B cell (primary cell): ENCODE measurements around the gene CASR. TPM values are rescaled to one million over a fixed set of nuclear protein-coding genes. Genes with fewer than 3 reads are reported as not detected.

Source experiments
- ATAC-seq: fragments of 200-7000 bp; cut with Tn5 transposase; one replicate; pipeline ENCODE4 v1.10.0; 2021; ENCODE audit warnings: low read depth, mild to moderate bottlenecking, moderate number of reproducible peaks, moderate library complexity
- CTCF ChIA-PET: fragments of 350-600 bp; sonication (Branson Sonifier 250); formaldehyde crosslinking; loops from one replicate; lab custom pipeline; 2021; ENCODE audit warnings: antibody characterized with exemption, inconsistent platforms; lab: Charles Lee
- POLR2A ChIA-PET: fragments of 350-600 bp; sonication (Branson Sonifier 250); formaldehyde crosslinking; loops from one replicate; lab custom pipeline; 2021; ENCODE audit warnings: antibody characterized with exemption; lab: Charles Lee
- DNase-seq: peaks from one replicate; pipeline ENCODE4 v3.0.0; 2013
- H2AFZ ChIP-seq: 2 replicates; pipeline ENCODE4 v1.6.1; 2012; ENCODE audit warnings: mild to moderate bottlenecking, low read depth, low read length; ENCODE audit not compliant: insufficient read depth, poor library complexity, severe bottlenecking
- H3K27ac ChIP-seq, 2 donors: 1 replicate in 1 of 2; 2 replicates in 1 of 2; pipeline ENCODE4 v1.5.1; 2012 to 2013; ENCODE audit warnings: low read length in 2 of 2, mild to moderate bottlenecking in 2 of 2, moderate library complexity in 1 of 2
- H3K27me3 ChIP-seq, 4 experiments: fragments of 200-600 bp in 1 of 4; sonication (generic) in 1 of 4; replicated peaks in 1 of 4; 1 replicate in 2 of 4; 2 replicates in 2 of 4; pipeline versions ENCODE4 v1.6.1 to v1.7.0; 2013 to 2016; ENCODE audit warnings: low read length in 3 of 4, mild to moderate bottlenecking in 2 of 4, mixed read lengths in 1 of 4, moderate library complexity in 1 of 4; ENCODE audit not compliant: insufficient read depth in 4 of 4, control insufficient read depth in 3 of 4; ENCODE audit errors: control extremely low read depth in 1 of 4
- H3K36me3 ChIP-seq, 2 experiments: replicated peaks in 1 of 2; 1 replicate in 1 of 2; 2 replicates in 1 of 2; pipeline versions ENCODE4 v1.6.1 to v1.7.1; 2013; ENCODE audit warnings: low read length in 1 of 2; ENCODE audit not compliant: insufficient read depth in 2 of 2, control insufficient read depth in 1 of 2; ENCODE audit errors: control extremely low read depth in 1 of 2, extremely low read depth in 1 of 2
- H3K4me1 ChIP-seq, 2 donors: fragments of 200-600 bp in 1 of 2; sonication (generic) in 1 of 2; 1 replicate in 1 of 2; 2 replicates in 1 of 2; pipeline versions ENCODE4 v1.5.1 to v1.6.1; 2013 to 2017; ENCODE audit warnings: low read length in 2 of 2; ENCODE audit not compliant: control insufficient read depth in 2 of 2, insufficient read depth in 2 of 2
- H3K4me2 ChIP-seq: replicated peaks from 2 replicates; pipeline ENCODE3; 2012; ENCODE audit warnings: mild to moderate bottlenecking, low read depth, low read length; ENCODE audit not compliant: poor library complexity, severe bottlenecking
- H3K4me3 ChIP-seq, 5 experiments: fragments of 200-600 bp in 1 of 5; sonication (generic) in 1 of 5; 1 replicate in 3 of 5; 2 replicates in 2 of 5; pipeline versions ENCODE4 v1.5.1 to v1.7.0; 2011 to 2016; ENCODE audit warnings: low read length in 4 of 5, mild to moderate bottlenecking in 4 of 5, low read depth in 2 of 5, control low read depth in 1 of 5, moderate library complexity in 1 of 5; ENCODE audit not compliant: insufficient read depth in 1 of 5; ENCODE audit errors: control extremely low read depth in 1 of 5, extremely low read depth in 1 of 5
- H3K79me2 ChIP-seq: fragments of 200-600 bp; sonication (generic); one replicate; pipeline ENCODE4 v1.6.0; 2016; ENCODE audit warnings: low read length; ENCODE audit not compliant: control insufficient read depth, insufficient read depth
- H3K9ac ChIP-seq: fragments of 200-600 bp; sonication (generic); 2 replicates; pipeline ENCODE4 v1.6.1; 2017; ENCODE audit warnings: mild to moderate bottlenecking, low read length, moderate library complexity
- H3K9me3 ChIP-seq, 3 donors: one replicate each; pipeline versions ENCODE4 v1.6.1 to v1.7.1; 2013; ENCODE audit warnings: low read length in 2 of 3; ENCODE audit not compliant: control insufficient read depth in 2 of 3, insufficient read depth in 1 of 3; ENCODE audit errors: control extremely low read depth in 1 of 3
- H4K20me1 ChIP-seq: 2 replicates; pipeline ENCODE4 v1.6.0; 2012; ENCODE audit warnings: mild to moderate bottlenecking, low read length; ENCODE audit not compliant: insufficient read depth, control insufficient read depth, poor library complexity, severe bottlenecking
- H3K27ac Mint-ChIP-seq: one replicate; pipeline ENCODE4 v1.8.0; 2021; ENCODE audit warnings: mixed read lengths
- H3K27me3 Mint-ChIP-seq: one replicate; pipeline ENCODE4 v1.8.0; 2021; ENCODE audit warnings: mixed read lengths
- H3K4me1 Mint-ChIP-seq: one replicate; pipeline ENCODE4 v1.8.0; 2021; ENCODE audit warnings: mixed read lengths
- H3K4me3 Mint-ChIP-seq: one replicate; pipeline ENCODE4 v1.8.0; 2021; ENCODE audit warnings: mixed read lengths
- H3K9me3 Mint-ChIP-seq: one replicate; pipeline ENCODE4 v1.8.0; 2022; ENCODE audit warnings: mixed read lengths; ENCODE audit not compliant: insufficient read depth
- CTCF ChIP-seq: fragments of 200-600 bp; IDR thresholded peaks from one replicate; pipeline ENCODE4 v1.8.0; 2022; ENCODE audit warnings: antibody characterized with exemption, mild to moderate bottlenecking
- EZH2 ChIP-seq: IDR thresholded peaks from 2 replicates; pipeline ENCODE4 v1.6.1; 2012; ENCODE audit warnings: borderline replicate concordance, low read depth, mild to moderate bottlenecking, moderate library complexity, low read length; ENCODE audit not compliant: insufficient read depth, poor library complexity, severe bottlenecking
- WGBS: methylation state at CpG from one replicate; pipeline ENCODE4 v1.1.5; 2013; ENCODE audit warnings: missing lambda C conversion rate; ENCODE audit not compliant: insufficient coverage; 5-methylcytosine and 5-hydroxymethylcytosine counted together
- intact Hi-C: fragments of 100-400 bp; cut with micrococcal nuclease; formaldehyde crosslinking; loops from one replicate; pipeline ENCODE4 v1.10.0; 2022
- polyA plus RNA-seq: library from polyadenylated mRNA; depleted of rRNA; stranded (reverse); fragments of >200 nt; gene quantifications from 2 replicates; pipeline ENCODE4 v1.2.3, GENCODE V29; 2012
- total RNA-seq, 2 donors: library from RNA; stranded (reverse); fragments of 120-200 nt in 1 of 2; gene quantifications; 1 replicate in 1 of 2; 2 replicates in 1 of 2; pipeline versions ENCODE4 v1.2.3 to v1.2.4, GENCODE V29; 2013 to 2022

Gene CASR
- total and polyA plus RNA-seq, 2 donors (not counting 1 experiment from before 2014, with no cell fraction given) = not detected

DNA sequence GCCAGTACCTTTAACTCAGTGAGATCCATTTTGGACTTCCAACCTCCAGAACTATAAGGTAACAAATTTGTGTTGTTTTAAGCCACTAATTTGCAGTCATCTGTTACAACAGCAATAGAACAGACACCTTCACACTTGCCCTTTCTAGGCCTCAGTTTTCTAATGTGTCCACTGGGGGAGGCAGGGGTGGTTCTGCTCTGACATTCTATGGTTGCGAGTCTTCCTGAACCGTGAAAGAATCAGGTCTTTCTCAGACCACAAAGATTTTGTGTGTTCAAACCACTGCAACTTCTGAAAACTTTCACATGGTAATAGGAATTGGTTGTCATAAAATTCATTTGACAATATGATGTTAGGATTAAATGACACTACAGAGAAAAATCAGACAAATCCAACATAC, 114.8 kb downstream of the CASR start:
- CTCF ChIA-PET = no interaction called here
- no CpG with 5 or more reads among the region's 2 CpGs for WGBS
- no peak for ATAC-seq
- Histone ChIP-seq H3K9me3 (peaks cover 0 to 11% (median 7%) of the 10 kb centered on the region in 3 donors), H3K27ac (no peak overlapping the region), H3K79me2 (no peaks in the 10 kb centered on the region), H3K27me3 (no peaks in the 10 kb centered on the region), H3K4me3 (no peak overlapping the region), H4K20me1 (no peaks in the 10 kb centered on the region), H3K4me1 (peaks cover 13 to 14% of the 10 kb centered on the region in 2 donors), H3K36me3 (no peaks in the 10 kb centered on the region), H3K9ac (no peak overlapping the region), H2AFZ (peak overlapping the region; percentile 17), H3K4me2 (no peak overlapping the region)
- H3K27ac Mint-ChIP-seq = no peak overlapping the region
- H3K27me3 Mint-ChIP-seq = no peaks in the 10 kb centered on the region
- H3K4me1 Mint-ChIP-seq = peaks cover 9% of the 10 kb centered on the region
- no peak for TF ChIP-seq EZH2
- TF ChIP-seq CTCF = no peak
- POLR2A ChIA-PET = no interaction called here
- H3K9me3 Mint-ChIP-seq = no peaks in the 10 kb centered on the region
- intact Hi-C loops = loop anchor here (5.0 kb wide), 1 partner anchor 196 kb away; no protein-coding TSS in a partner anchor
- no peak for DNase-seq
- no peak overlapping the region for H3K4me3 Mint-ChIP-seq

DNA sequence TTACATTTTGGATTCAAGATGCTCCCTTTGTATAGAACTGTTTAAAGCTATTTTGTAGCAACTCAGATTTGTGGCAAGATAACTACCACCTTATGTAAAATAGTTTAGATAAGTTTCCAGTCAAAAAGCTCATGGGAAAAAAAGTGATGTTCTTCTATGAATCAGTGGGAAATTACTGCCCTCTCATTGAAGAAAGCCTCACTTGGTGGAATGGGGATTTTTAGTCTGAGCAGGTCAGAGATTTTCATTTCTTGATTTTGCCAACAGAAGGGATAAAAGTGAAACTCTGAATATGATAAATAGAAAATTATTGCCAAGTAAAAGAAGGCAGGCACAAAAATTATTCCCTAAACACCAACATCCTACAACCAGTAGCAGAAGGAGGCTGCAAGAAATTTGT, 115.7 kb downstream of the CASR start:
- Histone ChIP-seq H4K20me1 (no peaks in the 10 kb centered on the region), H3K27ac (no peak overlapping the region), H3K4me2 (no peak overlapping the region), H3K4me3 (no peak overlapping the region), H3K4me1 (peaks cover 13 to 14% of the 10 kb centered on the region in 2 donors), H3K9ac (no peak overlapping the region), H3K36me3 (no peaks in the 10 kb centered on the region), H3K79me2 (no peaks in the 10 kb centered on the region), H2AFZ (no peak overlapping the region), H3K27me3 (no peaks in the 10 kb centered on the region), H3K9me3 (peaks cover 0 to 11% (median 7%) of the 10 kb centered on the region in 3 donors)
- H3K27ac Mint-ChIP-seq = no peak overlapping the region
- no peak for TF ChIP-seq EZH2
- TF ChIP-seq CTCF = no peak
- no peak for DNase-seq
- ChIA-PET POLR2A (no interaction called here), CTCF (interaction anchor here (1.3 to 1.4 kb wide), 3 partner anchors 40 to 752 kb away, joined by 3 to 6 read pairs (median 4); no protein-coding TSS in a partner anchor)
- ATAC-seq = no peak
- no peaks in the 10 kb centered on the region for H3K27me3 Mint-ChIP-seq
- H3K9me3 Mint-ChIP-seq = no peaks in the 10 kb centered on the region
- peaks cover 9% of the 10 kb centered on the region for H3K4me1 Mint-ChIP-seq
- intact Hi-C loops = loop anchor here (5.0 kb wide), 1 partner anchor 197 kb away; no protein-coding TSS in a partner anchor
- H3K4me3 Mint-ChIP-seq = no peak overlapping the region
